ENCODE results near the gene SMYD3.

The SMYD3 gene

DNA sequence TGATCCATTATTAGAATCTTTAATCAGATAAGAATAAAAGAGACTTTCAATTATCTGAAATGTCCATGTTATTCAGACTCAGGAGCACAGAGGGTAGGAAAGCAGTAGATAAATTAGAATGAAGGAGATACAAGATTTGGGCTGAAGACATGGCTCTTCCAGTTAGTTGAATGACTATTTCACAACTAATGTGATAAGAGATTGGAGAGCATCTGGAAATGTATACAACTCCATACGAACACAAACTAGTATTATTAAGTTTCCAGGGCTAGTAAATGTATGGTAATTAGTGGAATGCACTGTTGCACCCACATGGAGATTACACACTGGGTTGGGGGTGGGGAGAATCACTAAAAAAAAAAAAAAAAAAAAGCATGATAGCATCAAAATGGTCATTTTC lies 734.3 kb downstream of the SMYD3 start:
- Histone ChIP-seq H3K4me3 (ENCODE audit: low read depth, low read length) (no peak overlapping the region), H3K4me1 (ENCODE audit: control insufficient read depth, insufficient read depth, low read length) (no peaks in the 10 kb centered on the region), H3K27ac (ENCODE audit: extremely low read depth, low read depth, low read length) (no peak overlapping the region), H3K36me3 (ENCODE audit: control insufficient read depth in 2 of 2, insufficient read depth in 1 of 2, low read length in 2 of 2) (no peaks in the 10 kb centered on the region), H3K9me3 (ENCODE audit: control insufficient read depth, insufficient read depth, low read depth, low read length) (no peaks in the 10 kb centered on the region)
- ChIA-PET CTCF (no interaction called here), POLR2A (no interaction called here)
- TF ChIP-seq ZNF239 (tag by site-specific recombination; IDR thresholded peaks at IDR 0.05), result no peak
- no peak for TF ChIP-seq ZNF544 (tag by site-specific recombination; IDR thresholded peaks at IDR 0.05)
- TF ChIP-seq ZNF521 (tag by site-specific recombination; IDR thresholded peaks at IDR 0.05), result no peak
- TF ChIP-seq ZSCAN30 (tag by site-specific recombination; IDR thresholded peaks at IDR 0.05), result no peak
- TF ChIP-seq ZNF707 (tag by site-specific recombination; IDR thresholded peaks at IDR 0.05), result no peak
- TF ChIP-seq, protein P1, sequence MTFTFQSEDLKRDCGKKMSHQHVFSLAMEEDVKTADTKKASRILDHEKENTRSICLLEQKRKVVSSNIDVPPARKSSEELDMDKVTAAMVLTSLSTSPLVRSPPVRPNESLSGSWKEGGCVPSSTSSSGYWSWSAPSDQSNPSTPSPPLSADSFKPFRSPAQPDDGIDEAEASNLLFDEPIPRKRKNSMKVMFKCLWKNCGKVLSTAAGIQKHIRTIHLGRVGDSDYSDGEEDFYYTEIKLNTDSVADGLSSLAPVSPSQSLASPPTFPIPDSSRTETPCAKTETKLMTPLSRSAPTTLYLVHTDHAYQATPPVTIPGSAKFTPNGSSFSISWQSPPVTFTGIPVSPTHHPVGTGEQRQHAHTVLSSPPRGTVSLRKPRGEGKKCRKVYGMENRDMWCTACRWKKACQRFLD (tag by site-specific recombination; IDR thresholded peaks at IDR 0.05), result no peak
- no peak for TF ChIP-seq ZFHX2 (tag by site-specific recombination; conservative IDR thresholded peaks at IDR 0.05)
- TF ChIP-seq ZFP41 (tag by site-specific recombination; IDR thresholded peaks at IDR 0.05; ENCODE audit: borderline replicate concordance), result no peak
- TF ChIP-seq ZNF169 (tag by site-specific recombination; IDR thresholded peaks at IDR 0.05), result no peak
- no peak for TF ChIP-seq ZBTB1 (tag by site-specific recombination; IDR thresholded peaks at IDR 0.05)
- no peak for TF ChIP-seq ZNF426 (tag by site-specific recombination; IDR thresholded peaks at IDR 0.05)
- TF ChIP-seq HOXC10 (CRISPR knock-in tag; IDR thresholded peaks at IDR 0.05), result no peak
- no peak for TF ChIP-seq ZNF510 (tag by site-specific recombination; IDR thresholded peaks at IDR 0.05; ENCODE audit: insufficient replicate concordance)
- no peak for TF ChIP-seq ZNF223 (tag by site-specific recombination; IDR thresholded peaks at IDR 0.05)
- TF ChIP-seq ZNF184 (tag by site-specific recombination; IDR thresholded peaks at IDR 0.05), result no peak
- TF ChIP-seq GLI4 (tag by site-specific recombination; IDR thresholded peaks at IDR 0.05), result no peak
- no peak for TF ChIP-seq ZNF585B (tag by site-specific recombination; IDR thresholded peaks at IDR 0.05)
- TF ChIP-seq ZNF214 (tag by site-specific recombination; IDR thresholded peaks at IDR 0.05; ENCODE audit: borderline replicate concordance), result no peak
- TF ChIP-seq ZNF558 (tag by site-specific recombination; IDR thresholded peaks at IDR 0.05), result no peak

DNA sequence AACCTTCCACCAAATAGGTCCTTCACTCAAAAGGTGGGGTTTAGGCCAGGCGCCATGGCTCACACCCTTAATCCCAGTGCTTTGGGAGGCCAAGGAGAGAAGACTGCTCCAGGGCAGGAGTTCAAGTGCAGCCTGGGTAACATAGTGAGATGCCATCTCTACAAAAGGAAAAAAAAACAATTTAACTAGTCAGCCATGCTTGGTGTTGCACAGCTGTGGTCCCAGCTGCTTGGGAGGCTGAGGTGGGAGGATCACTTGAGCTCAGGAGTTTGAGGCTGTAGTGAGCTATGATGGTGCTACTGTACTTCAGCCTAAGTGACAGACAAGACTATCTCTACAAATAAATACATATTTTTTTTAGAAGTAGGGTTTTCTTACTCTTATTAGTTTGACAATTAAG lies 734.8 kb downstream of the SMYD3 start:
- no peaks in the 10 kb centered on the region for H3K4me1 ChIP-seq (ENCODE audit: control insufficient read depth, insufficient read depth, low read length)
- H3K27ac ChIP-seq (ENCODE audit: extremely low read depth, low read depth, low read length), result no peak overlapping the region
- no peak overlapping the region for H3K4me3 ChIP-seq (ENCODE audit: low read depth, low read length)
- H3K9me3 ChIP-seq (ENCODE audit: control insufficient read depth, insufficient read depth, low read depth, low read length), result no peaks in the 10 kb centered on the region
- H3K36me3 ChIP-seq (ENCODE audit: control insufficient read depth in 2 of 2, insufficient read depth in 1 of 2, low read length in 2 of 2), result no peaks in the 10 kb centered on the region
- CTCF ChIA-PET, result no interaction called here
- POLR2A ChIA-PET, result no interaction called here
- no peak for TF ChIP-seq ZNF664 (tag by site-specific recombination; IDR thresholded peaks at IDR 0.05)
- TF ChIP-seq KLF1 (tag by site-specific recombination; IDR thresholded peaks at IDR 0.05), result no peak
- TF ChIP-seq, protein P2, sequence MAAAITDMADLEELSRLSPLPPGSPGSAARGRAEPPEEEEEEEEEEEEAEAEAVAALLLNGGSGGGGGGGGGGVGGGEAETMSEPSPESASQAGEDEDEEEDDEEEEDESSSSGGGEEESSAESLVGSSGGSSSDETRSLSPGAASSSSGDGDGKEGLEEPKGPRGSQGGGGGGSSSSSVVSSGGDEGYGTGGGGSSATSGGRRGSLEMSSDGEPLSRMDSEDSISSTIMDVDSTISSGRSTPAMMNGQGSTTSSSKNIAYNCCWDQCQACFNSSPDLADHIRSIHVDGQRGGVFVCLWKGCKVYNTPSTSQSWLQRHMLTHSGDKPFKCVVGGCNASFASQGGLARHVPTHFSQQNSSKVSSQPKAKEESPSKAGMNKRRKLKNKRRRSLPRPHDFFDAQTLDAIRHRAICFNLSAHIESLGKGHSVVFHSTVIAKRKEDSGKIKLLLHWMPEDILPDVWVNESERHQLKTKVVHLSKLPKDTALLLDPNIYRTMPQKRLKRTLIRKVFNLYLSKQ (tag by site-specific recombination; IDR thresholded peaks at IDR 0.05; ENCODE audit: borderline replicate concordance), result no peak
- no peak for TF ChIP-seq SCRT1 (tag by site-specific recombination; IDR thresholded peaks at IDR 0.05; ENCODE audit: borderline replicate concordance)
- TF ChIP-seq TCF7L2 (IDR thresholded peaks at IDR 0.05; ENCODE audit: borderline replicate concordance, low read depth, low read length), result no peak
- TF ChIP-seq, protein P3, sequence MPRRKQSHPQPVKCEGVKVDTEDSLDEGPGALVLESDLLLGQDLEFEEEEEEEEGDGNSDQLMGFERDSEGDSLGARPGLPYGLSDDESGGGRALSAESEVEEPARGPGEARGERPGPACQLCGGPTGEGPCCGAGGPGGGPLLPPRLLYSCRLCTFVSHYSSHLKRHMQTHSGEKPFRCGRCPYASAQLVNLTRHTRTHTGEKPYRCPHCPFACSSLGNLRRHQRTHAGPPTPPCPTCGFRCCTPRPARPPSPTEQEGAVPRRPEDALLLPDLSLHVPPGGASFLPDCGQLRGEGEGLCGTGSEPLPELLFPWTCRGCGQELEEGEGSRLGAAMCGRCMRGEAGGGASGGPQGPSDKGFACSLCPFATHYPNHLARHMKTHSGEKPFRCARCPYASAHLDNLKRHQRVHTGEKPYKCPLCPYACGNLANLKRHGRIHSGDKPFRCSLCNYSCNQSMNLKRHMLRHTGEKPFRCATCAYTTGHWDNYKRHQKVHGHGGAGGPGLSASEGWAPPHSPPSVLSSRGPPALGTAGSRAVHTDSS (tag by site-specific recombination; IDR thresholded peaks at IDR 0.05), result no peak
- TF ChIP-seq, protein P4, sequence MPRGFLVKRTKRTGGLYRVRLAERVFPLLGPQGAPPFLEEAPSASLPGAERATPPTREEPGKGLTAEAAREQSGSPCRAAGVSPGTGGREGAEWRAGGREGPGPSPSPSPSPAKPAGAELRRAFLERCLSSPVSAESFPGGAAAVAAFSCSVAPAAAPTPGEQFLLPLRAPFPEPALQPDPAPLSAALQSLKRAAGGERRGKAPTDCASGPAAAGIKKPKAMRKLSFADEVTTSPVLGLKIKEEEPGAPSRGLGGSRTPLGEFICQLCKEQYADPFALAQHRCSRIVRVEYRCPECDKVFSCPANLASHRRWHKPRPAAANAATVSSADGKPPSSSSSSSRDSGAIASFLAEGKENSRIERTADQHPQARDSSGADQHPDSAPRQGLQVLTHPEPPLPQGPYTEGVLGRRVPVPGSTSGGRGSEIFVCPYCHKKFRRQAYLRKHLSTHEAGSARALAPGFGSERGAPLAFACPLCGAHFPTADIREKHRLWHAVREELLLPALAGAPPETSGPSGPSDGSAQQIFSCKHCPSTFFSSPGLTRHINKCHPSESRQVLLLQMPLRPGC (tag by site-specific recombination; IDR thresholded peaks at IDR 0.05), result no peak
- TF ChIP-seq, protein P5, sequence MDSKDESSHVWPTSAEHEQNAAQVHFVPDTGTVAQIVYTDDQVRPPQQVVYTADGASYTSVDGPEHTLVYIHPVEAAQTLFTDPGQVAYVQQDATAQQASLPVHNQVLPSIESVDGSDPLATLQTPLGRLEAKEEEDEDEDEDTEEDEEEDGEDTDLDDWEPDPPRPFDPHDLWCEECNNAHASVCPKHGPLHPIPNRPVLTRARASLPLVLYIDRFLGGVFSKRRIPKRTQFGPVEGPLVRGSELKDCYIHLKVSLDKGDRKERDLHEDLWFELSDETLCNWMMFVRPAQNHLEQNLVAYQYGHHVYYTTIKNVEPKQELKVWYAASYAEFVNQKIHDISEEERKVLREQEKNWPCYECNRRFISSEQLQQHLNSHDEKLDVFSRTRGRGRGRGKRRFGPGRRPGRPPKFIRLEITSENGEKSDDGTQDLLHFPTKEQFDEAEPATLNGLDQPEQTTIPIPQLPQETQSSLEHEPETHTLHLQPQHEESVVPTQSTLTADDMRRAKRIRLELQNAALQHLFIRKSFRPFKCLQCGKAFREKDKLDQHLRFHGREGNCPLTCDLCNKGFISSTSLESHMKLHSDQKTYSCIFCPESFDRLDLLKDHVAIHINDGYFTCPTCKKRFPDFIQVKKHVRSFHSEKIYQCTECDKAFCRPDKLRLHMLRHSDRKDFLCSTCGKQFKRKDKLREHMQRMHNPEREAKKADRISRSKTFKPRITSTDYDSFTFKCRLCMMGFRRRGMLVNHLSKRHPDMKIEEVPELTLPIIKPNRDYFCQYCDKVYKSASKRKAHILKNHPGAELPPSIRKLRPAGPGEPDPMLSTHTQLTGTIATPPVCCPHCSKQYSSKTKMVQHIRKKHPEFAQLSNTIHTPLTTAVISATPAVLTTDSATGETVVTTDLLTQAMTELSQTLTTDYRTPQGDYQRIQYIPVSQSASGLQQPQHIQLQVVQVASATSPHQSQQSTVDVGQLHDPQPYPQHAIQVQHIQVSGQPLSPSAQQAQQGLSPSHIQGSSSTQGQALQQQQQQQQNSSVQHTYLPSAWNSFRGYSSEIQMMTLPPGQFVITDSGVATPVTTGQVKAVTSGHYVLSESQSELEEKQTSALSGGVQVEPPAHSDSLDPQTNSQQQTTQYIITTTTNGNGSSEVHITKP (tag by site-specific recombination; IDR thresholded peaks at IDR 0.05), result no peak
- no peak for TF ChIP-seq ZIC2 (tag by site-specific recombination; IDR thresholded peaks at IDR 0.05)
- TF ChIP-seq ZFP3 (tag by site-specific recombination; IDR thresholded peaks at IDR 0.05; ENCODE audit: low read depth), result no peak
